Esophagus (tissue), 2 donors: ENCODE measurements around the gene COQ6. TPM values are rescaled to one million over a fixed set of nuclear protein-coding genes. Genes with fewer than 3 reads are reported as not detected.
"Not testable (repeated sequence)": the region's sequence is repeated elsewhere in the genome, so short reads cannot be mapped to it uniquely, and the experiment has no call there.

Experiments
- H3K27ac ChIP-seq, 2 donors: one replicate each; pipeline ENCODE4 v1.5.1; 2013; ENCODE audit warnings: low read depth in 2 of 2, mild to moderate bottlenecking in 2 of 2, inconsistent platforms in 1 of 2, low read length in 1 of 2, moderate library complexity in 1 of 2
- H3K27me3 ChIP-seq, 2 donors: one replicate each; pipeline ENCODE4 v1.6.1; 2013; ENCODE audit warnings: low read length in 2 of 2, control low read depth in 1 of 2, mild to moderate bottlenecking in 1 of 2; ENCODE audit not compliant: insufficient read depth in 2 of 2, control insufficient read depth in 1 of 2
- H3K36me3 ChIP-seq, 2 donors: one replicate each; pipeline ENCODE4 v1.6.1; 2013; ENCODE audit warnings: low read length in 1 of 2; ENCODE audit not compliant: control insufficient read depth in 2 of 2, insufficient read depth in 2 of 2
- H3K4me1 ChIP-seq, 2 donors: one replicate each; pipeline ENCODE4 v1.6.1; 2013; ENCODE audit warnings: low read length in 1 of 2; ENCODE audit not compliant: control insufficient read depth in 2 of 2, insufficient read depth in 2 of 2
- H3K4me3 ChIP-seq, 2 donors: one replicate each; pipeline ENCODE4 v1.5.1; 2013; ENCODE audit warnings: low read length in 2 of 2, mild to moderate bottlenecking in 2 of 2, low read depth in 1 of 2, moderate library complexity in 1 of 2
- H3K9me3 ChIP-seq, 2 donors: one replicate each; pipeline ENCODE4 v1.6.1; 2013; ENCODE audit warnings: mild to moderate bottlenecking in 2 of 2, low read depth in 1 of 2, low read length in 1 of 2, moderate library complexity in 1 of 2; ENCODE audit not compliant: control insufficient read depth in 2 of 2, insufficient read depth in 1 of 2
- WGBS, 2 donors: extraction: QIAGEN DNeasy Blood & Tissue Kit; methylation state at CpG; one replicate each; pipeline ENCODE4 v1.1.7; 2013; 5-methylcytosine and 5-hydroxymethylcytosine counted together
- polyA plus RNA-seq, 2 donors: library from polyadenylated mRNA; stranded (reverse); fragments of 200-250 nt; gene quantifications; one replicate each; pipeline ENCODE4 v1.2.3, GENCODE V29; 2013
- donor health status: healthy with polysubstance abuse.
- donor health status: Bipolar disorder and iron deficiency.

COQ6 gene
- polyA plus RNA-seq, 2 donors: 11.2 to 16.4 TPM

DNA sequence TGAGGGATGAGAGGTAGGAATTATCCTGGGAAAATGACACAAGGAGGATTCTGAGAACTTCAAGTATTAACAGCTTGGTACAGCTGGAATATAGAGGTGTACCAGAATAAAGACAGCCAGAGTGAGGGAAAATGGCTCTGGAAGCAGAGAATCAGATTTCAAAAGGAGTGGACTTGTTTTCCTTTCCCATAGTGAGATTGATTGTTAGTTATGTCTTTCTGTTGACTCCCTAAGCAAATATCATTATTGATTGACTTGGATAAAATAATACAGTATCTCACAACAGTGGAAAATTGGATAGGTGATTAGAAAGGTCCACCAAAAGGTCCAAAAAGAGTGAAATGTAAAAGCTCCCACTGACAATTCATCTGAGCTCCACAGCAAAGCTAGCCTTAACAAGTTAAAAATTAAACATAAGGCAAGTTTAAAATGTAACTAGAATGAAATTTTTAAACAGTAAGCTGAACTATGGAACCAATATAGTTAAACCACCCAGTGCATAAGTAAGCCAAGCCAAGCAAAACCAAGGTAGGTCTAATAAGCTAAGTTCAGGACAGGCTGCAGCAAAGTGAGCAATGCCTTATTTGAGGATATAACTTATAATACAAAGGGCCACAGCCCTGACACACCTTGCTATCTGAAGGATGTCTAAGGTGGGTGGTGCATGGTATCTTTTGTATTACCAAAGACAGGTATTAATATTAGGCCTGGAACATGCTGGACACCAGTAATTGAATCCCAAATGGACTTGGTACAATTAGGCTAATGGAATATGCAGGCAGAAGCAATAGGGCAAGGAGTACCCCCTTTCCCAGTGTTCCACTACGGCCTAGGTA, 47.2 kb downstream of the COQ6 start:
- Histone ChIP-seq H3K4me3 (no peak overlapping the region), H3K27me3 (no peaks in the 10 kb centered on the region), H3K4me1 (no peaks in the 10 kb centered on the region), H3K27ac (no peak overlapping the region), H3K36me3 (no peaks in the 10 kb centered on the region), H3K9me3 (no peaks in the 10 kb centered on the region)
- 83 to 88% methylated on average over 1 of the region's 1 CpG for WGBS, 2 donors

DNA sequence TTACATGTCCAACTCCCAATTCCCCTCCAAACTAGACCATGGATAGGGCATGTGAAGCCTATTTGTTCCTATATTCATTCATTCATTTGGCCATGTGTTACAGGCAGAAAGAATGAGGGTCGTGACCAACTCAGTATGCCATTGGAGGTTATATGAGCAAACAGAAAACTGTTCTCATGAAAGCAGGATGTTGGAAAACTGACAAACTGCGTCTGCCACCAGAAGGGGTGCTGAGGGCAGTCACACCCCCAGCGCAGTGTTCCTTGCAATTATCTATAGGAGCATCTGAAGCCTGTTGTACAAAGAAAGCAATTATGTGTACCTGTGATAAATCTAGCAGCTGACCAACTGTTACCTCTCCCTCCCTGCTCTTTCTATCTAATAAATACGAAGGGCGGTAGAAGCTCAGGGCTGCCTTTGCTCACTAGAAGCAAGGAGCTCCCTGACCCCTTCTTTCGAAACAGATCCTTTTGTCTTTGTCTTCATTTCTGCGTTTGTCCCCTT, 47.9 kb downstream of the COQ6 start:
- no peaks in the 10 kb centered on the region for H3K36me3 ChIP-seq
- H3K27me3 ChIP-seq: no peaks in the 10 kb centered on the region
- H3K4me1 ChIP-seq: no peaks in the 10 kb centered on the region
- H3K27ac ChIP-seq: no peak overlapping the region
- no peaks in the 10 kb centered on the region for H3K9me3 ChIP-seq
- WGBS, 2 donors: 73 to 85% methylated on average over 7 of the region's 7 CpGs
- H3K4me3 ChIP-seq: no peak overlapping the region

DNA sequence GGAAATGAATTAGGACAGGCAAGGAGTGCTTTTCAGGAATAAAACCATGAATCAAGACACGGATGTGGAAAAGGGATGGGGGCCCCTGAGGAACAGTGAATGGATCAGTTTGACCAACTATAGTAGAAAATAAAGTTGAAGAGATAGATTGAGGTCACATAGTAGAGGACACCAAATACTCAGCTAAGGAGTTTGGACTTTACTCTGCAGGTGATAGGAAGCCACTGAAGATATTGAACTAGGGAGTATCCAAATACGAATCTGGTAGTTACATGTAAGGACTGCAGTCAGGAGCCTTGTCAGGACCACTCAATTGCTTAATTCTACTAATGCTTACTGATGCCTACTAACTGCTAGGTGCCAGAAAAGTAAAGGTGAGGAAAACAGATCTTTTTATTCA, 48.6 kb downstream of the COQ6 start:
- no peak overlapping the region for H3K4me3 ChIP-seq
- no peaks in the 10 kb centered on the region for H3K27me3 ChIP-seq
- 73 to 91% methylated on average over 2 of the region's 2 CpGs for WGBS, 2 donors
- no peak overlapping the region for H3K27ac ChIP-seq
- H3K4me1 ChIP-seq: no peaks in the 10 kb centered on the region
- no peaks in the 10 kb centered on the region for H3K36me3 ChIP-seq
- H3K9me3 ChIP-seq: no peaks in the 10 kb centered on the region

DNA sequence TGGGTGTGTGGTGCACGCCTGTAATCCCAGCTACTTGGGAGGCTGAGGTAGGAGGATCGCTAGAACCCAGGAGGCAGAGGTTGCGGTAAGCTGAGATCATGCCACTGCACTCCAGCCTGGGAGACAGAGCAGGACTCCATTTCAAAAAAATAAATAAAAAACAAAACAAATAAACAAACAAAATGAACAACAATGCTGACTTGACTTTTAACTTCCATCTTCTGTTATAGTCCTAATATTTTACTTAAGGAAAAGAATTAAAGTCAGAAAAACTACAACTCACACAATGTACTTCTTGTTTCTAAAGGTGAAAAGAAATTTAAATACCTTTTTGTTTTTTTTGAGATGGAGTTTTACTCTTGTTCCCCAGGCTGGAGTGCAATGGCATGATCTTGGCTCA, 55.6 kb downstream of the COQ6 start:
- not testable (repeated sequence) for H3K4me3 ChIP-seq, H3K27ac ChIP-seq, H3K27me3 ChIP-seq, H3K36me3 ChIP-seq, H3K9me3 ChIP-seq, H3K4me1 ChIP-seq
- 96% methylated on average over 3 of the region's 3 CpGs for WGBS, 2 donors

DNA sequence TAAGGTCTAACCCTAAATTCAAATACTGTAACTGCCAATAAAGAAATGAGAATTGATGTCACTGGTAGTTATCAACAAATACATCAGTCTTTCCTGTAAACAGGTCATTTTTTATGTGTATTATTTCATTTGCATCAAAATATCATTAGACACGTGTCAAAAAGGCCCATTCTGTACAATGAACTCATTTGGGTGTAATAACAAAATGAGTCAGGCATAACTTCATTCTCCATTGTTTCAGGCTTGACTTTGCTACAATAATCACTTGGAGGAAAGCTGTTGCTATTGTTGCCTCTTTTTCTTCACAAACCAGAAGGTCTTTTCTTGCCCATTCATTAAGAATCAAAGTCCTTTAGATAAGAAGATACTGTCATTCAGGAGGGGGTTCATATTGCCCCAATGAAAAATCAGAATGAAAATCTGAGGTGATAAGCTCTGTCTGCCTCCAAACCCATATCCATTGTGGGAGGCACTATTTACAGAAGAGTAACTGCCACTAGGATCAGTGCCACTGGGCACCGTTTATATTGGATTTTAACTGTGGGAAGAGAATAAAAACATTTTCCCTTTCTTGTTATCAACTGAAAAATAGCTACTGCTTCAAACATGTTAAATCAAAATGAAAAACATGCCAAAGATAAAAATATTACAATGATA, 58.9 kb downstream of the COQ6 start:
- no peaks in the 10 kb centered on the region for H3K27me3 ChIP-seq
- no peaks in the 10 kb centered on the region for H3K4me1 ChIP-seq
- no peak overlapping the region for H3K4me3 ChIP-seq
- 72 to 75% methylated on average over 2 of the region's 2 CpGs for WGBS, 2 donors
- no peak overlapping the region for H3K27ac ChIP-seq
- no peaks in the 10 kb centered on the region for H3K9me3 ChIP-seq
- peaks cover 2 to 5% of the 10 kb centered on the region in 2 donors for H3K36me3 ChIP-seq

Other genes with a start within 250 kb of the COQ6 start
- gene PNMA1, start 235.9 kb upstream of the COQ6 start, polyA plus RNA-seq: 10 to 100 TPM; 12.7 to 13.2 TPM
- gene PTGR2, start 98.5 kb upstream of the COQ6 start, polyA plus RNA-seq: 1 to 10 TPM; 3.0 to 4.2 TPM
- gene ZNF410, start 63.4 kb upstream of the COQ6 start, polyA plus RNA-seq: 10 to 100 TPM; 24.6 to 29.9 TPM
- 1 to 10 TPM; 1.6 to 1.9 TPM for gene FAM161B, start 208 bp upstream of the COQ6 start, polyA plus RNA-seq
- gene ENTPD5, start 69.0 kb downstream of the COQ6 start, polyA plus RNA-seq: 1 to 10 TPM; 8.1 to 8.3 TPM
- gene BBOF1, start 69.0 kb downstream of the COQ6 start, polyA plus RNA-seq: 1 to 10 TPM; 2.4 TPM
- gene ALDH6A1, start 134.2 kb downstream of the COQ6 start, polyA plus RNA-seq: 1 to 10 TPM; 7.2 TPM
- gene LIN52, start 134.7 kb downstream of the COQ6 start, polyA plus RNA-seq: 1 to 10 TPM; 2.8 to 3.0 TPM